Suprapubic skin (tissue), 4 donors: ENCODE measurements around the gene PDGFC. TPM values are rescaled to one million over a fixed set of nuclear protein-coding genes. Genes with fewer than 3 reads are reported as not detected.

Source experiments
- DNase-seq, 2 donors: peaks; one replicate each; pipeline ENCODE4 v3.0.0-alpha.2; 2019; ENCODE audit warnings: low spot score in 2 of 2
- H3K27ac ChIP-seq: fragments of 200-600 bp; sonication (generic); one replicate; pipeline ENCODE4 v1.5.1; 2019
- H3K27me3 ChIP-seq: fragments of 200-600 bp; sonication (generic); one replicate; pipeline ENCODE4 v1.5.1; 2019
- H3K36me3 ChIP-seq: fragments of 200-600 bp; sonication (generic); one replicate; pipeline ENCODE4 v1.5.1; 2019
- H3K4me1 ChIP-seq: fragments of 200-600 bp; sonication (generic); one replicate; pipeline ENCODE4 v1.5.1; 2019
- H3K4me3 ChIP-seq: fragments of 200-600 bp; sonication (generic); one replicate; pipeline ENCODE4 v1.5.1; 2019; ENCODE audit warnings: mild to moderate bottlenecking
- H3K9me3 ChIP-seq: fragments of 200-600 bp; sonication (generic); one replicate; pipeline ENCODE4 v1.5.1; 2019
- CTCF ChIP-seq, 2 donors: fragments of 200-600 bp in 1 of 2; fragments of 450-650 bp in 1 of 2; sonication (generic) in 1 of 2; IDR thresholded peaks; one replicate each; pipeline ENCODE4 v1.5.1; 2016 to 2019; ENCODE audit warnings: antibody characterized with exemption in 2 of 2, mild to moderate bottlenecking in 1 of 2, moderate library complexity in 1 of 2
- EP300 ChIP-seq: sonication (generic); formaldehyde crosslinking; IDR thresholded peaks from one replicate; pipeline ENCODE4 v1.6.1; 2017; ENCODE audit warnings: antibody characterized with exemption
- POLR2A ChIP-seq, 2 donors: fragments of 450-650 bp; IDR thresholded peaks; one replicate each; pipeline ENCODE4 v1.6.1; 2017; ENCODE audit warnings: antibody characterized with exemption in 2 of 2, mild to moderate bottlenecking in 2 of 2, moderate library complexity in 2 of 2
- POLR2AphosphoS5 ChIP-seq, 3 donors: sonication (generic); formaldehyde crosslinking; IDR thresholded peaks; one replicate each; pipeline ENCODE4 v1.6.1; 2017; ENCODE audit warnings: antibody characterized with exemption in 3 of 3
- WGBS: methylation state at CpG from one replicate; pipeline ENCODE4 v1.1.5; 2018; 5-methylcytosine and 5-hydroxymethylcytosine counted together
- total RNA-seq, 4 donors: library from RNA; depleted of rRNA; stranded (reverse); fragments of >200 nt; gene quantifications; one replicate each; pipeline ENCODE4 v1.1.0, GENCODE V29; 2016

Gene PDGFC
- total RNA-seq, 4 donors from 2014 or later = 12.0 to 26.4 (median 22.4) TPM

DNA sequence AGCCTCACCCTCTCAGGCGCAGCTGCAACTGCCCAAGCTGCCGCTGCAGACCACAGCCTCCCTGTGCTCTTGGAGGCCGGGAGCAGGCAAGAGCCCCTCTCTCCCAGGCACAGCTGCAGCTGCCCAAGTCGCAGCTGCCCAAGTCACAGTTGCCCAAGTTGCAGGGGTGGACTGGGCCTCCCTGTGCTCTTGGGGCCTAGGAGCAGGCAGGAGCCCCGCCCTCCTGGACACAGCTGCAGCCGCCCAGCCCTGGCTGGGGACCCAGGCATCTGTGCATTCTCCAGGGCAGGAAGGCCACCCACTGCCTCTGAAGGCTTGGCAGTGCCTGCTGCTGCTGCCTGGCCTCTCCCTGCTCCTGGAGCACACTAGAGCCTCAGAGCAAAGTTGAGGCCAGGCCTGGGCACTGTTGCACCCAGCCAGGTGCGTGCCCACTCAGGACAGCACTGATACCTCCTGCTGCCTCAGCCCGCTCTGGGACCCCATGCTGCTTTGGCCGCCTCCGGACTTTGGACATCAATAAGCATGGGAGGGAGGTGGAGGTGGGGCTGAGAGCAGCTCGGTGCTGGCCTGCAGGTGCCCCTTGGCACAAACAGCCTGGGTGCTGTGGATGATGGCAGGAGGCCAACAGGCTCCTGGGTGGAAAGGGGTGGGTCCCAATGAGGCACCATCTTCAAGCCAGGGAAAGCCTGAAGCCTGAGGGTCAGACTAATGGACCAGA, 247.5 kb downstream of the PDGFC start:
- H3K27ac ChIP-seq = no peak overlapping the region
- no peak overlapping the region for H3K4me3 ChIP-seq
- H3K9me3 ChIP-seq = no peaks in the 10 kb centered on the region
- H3K4me1 ChIP-seq = no peaks in the 10 kb centered on the region
- 89% methylated on average over 5 of the region's 11 CpGs for whole genome bisulfite sequencing
- H3K36me3 ChIP-seq = no peaks in the 10 kb centered on the region
- no peak for DNase-seq
- TF ChIP-seq CTCF (IDR thresholded peaks at IDR 0.05) (no peak), POLR2A (IDR thresholded peaks at IDR 0.05) (no peak), EP300 (no peak), POLR2AphosphoS5 (IDR thresholded peaks at IDR 0.05) (no peak)
- H3K27me3 ChIP-seq = no peaks in the 10 kb centered on the region

DNA sequence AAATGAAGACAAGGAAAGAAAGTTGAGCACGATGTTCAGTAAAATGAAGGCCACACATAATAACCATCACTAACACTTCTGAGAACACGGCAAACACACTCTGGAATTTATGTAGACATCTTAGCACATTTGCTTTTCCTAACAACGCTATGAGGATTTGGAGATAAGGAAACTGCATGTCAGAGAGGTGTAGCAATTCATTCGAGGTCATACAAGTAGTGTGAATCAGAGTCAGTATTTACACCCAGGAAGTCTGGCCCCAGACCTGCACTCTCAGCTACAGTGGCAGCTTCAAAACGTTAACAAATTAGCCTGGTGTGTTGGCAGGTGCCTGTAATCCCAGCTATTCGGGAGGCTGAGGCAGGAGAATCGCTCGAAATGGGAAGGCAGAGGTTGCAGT, 253.4 kb downstream of the PDGFC start:
- DNase-seq = no peak
- Histone ChIP-seq H3K36me3 (no peaks in the 10 kb centered on the region), H3K4me1 (no peaks in the 10 kb centered on the region), H3K4me3 (no peak overlapping the region), H3K27me3 (no peaks in the 10 kb centered on the region), H3K27ac (no peak overlapping the region), H3K9me3 (no peaks in the 10 kb centered on the region)
- 87% methylated on average over 8 of the region's 8 CpGs for WGBS
- TF ChIP-seq POLR2AphosphoS5 (IDR thresholded peaks at IDR 0.05) (no peak), EP300 (no peak), POLR2A (IDR thresholded peaks at IDR 0.05) (no peak), CTCF (IDR thresholded peaks at IDR 0.05) (no peak)

- Histone ChIP-seq H3K36me3 (no peaks in the 10 kb centered on the region), H3K4me1 (no peaks in the 10 kb centered on the region), H3K4me3 (no peak overlapping the region), H3K27me3 (no peaks in the 10 kb centered on the region), H3K27ac (no peak overlapping the region), H3K9me3 (no peaks in the 10 kb centered on the region)
- DNase-seq = no peak
- WGBS = 90% methylated on average over 4 of the region's 4 CpGs
- TF ChIP-seq POLR2A (IDR thresholded peaks at IDR 0.05) (no peak), EP300 (no peak), POLR2AphosphoS5 (IDR thresholded peaks at IDR 0.05) (no peak), CTCF (IDR thresholded peaks at IDR 0.05) (no peak)
Observed at GRCh38 chr4:156711193-156711590, 260.4 kb downstream of the PDGFC start.

Other genes with a start within 250 kb of the PDGFC start
- 1 to 10 TPM in 3 of 4 donors, under 1 TPM in 1; 0.87 to 4.3 (median 3.7) TPM for gene GLRB, start 104.4 kb upstream of the PDGFC start, total RNA-seq
- 10 to 100 TPM in 1 of 4 donors, 1 to 10 TPM in 1, under 1 TPM in 2; 0.47 to 11.0 (median 5.1) TPM for gene GRIA2, start 248.9 kb upstream of the PDGFC start, total RNA-seq